ENCODE data around the gene HSD11B1L.

DNA sequence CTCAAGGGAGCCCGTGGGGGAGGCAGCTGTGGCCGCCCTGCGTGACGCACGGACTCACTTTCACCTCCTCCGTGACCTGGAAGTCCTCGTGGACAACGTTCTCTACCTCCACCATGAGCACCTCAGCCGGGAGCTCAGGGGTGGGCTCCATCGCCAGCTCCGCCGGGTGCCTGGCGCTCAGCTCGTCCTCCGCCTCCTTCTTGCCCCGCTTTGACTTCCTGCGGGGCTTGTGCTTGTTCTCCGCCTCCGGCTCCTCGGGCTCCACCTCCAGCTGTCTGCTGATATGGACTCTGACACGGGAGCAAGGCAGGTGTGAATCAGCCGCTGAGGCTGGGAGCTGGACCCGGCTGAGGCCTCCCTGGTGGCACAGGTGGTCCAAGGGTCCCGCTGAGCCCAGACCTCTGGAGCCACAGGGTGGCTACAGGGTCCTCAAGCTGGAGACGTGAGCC, 30.9 kb downstream of the HSD11B1L start:
- TF ChIP-seq, protein P1, sequence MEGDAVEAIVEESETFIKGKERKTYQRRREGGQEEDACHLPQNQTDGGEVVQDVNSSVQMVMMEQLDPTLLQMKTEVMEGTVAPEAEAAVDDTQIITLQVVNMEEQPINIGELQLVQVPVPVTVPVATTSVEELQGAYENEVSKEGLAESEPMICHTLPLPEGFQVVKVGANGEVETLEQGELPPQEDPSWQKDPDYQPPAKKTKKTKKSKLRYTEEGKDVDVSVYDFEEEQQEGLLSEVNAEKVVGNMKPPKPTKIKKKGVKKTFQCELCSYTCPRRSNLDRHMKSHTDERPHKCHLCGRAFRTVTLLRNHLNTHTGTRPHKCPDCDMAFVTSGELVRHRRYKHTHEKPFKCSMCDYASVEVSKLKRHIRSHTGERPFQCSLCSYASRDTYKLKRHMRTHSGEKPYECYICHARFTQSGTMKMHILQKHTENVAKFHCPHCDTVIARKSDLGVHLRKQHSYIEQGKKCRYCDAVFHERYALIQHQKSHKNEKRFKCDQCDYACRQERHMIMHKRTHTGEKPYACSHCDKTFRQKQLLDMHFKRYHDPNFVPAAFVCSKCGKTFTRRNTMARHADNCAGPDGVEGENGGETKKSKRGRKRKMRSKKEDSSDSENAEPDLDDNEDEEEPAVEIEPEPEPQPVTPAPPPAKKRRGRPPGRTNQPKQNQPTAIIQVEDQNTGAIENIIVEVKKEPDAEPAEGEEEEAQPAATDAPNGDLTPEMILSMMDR (IDR thresholded peaks at IDR 0.05; ENCODE audit: insufficient read depth, low read depth, low read length): no peak
- no peak for TF ChIP-seq EZH2 (IDR thresholded peaks at IDR 0.05; ENCODE audit: insufficient read depth, low read length)

Data from astrocyte (in vitro differentiated cells and primary cell).